K562 (cell line): ENCODE data around the gene FGL2.
"Not testable (repeated sequence)": the region's sequence is repeated elsewhere in the genome, so short reads cannot be mapped to it uniquely, and the experiment has no call there.

Source experiments
- EWSR1 ChIP-seq: fragments of 450-650 bp; IDR thresholded peaks from 2 replicates; pipeline ENCODE4 v1.6.1; 2018; ENCODE audit warnings: borderline replicate concordance, mild to moderate bottlenecking, low read depth, moderate library complexity; ENCODE audit not compliant: partially characterized antibody
- EZH2 ChIP-seq: IDR thresholded peaks from 2 replicates; pipeline ENCODE4 v1.6.1; 2012; ENCODE audit warnings: low read depth, mild to moderate bottlenecking, inconsistent platforms, low read length, borderline replicate concordance
- ZNF121 ChIP-seq: sonication (generic); formaldehyde crosslinking; conservative IDR thresholded peaks from 2 replicates; pipeline ENCODE4 v1.8.0; 2022; ENCODE audit warnings: missing genetic modification reagents
- ZSCAN32 ChIP-seq: fragments of 450-650 bp; formaldehyde crosslinking; IDR thresholded peaks from 2 replicates; pipeline ENCODE4 v1.4.0; 2020; ENCODE audit warnings: mild to moderate bottlenecking, moderate library complexity

DNA sequence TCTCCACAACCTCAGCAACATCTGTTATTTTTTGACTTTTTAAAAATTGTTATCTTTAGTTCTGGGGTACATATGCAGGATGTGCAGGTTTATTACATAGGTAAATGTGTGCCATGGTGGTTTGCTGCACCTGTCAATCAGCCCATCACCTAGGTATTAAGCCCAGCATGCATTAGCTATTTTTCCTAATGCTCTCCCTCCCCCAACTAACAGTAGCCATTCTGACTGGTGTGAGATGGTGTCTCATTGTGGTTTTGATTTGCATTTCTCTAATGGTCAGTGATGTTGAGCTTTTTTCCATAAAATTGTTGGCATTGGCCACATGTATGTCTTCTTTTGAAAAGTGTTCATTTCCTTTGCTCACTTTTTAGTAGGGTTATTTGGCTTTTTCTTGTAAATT is 29.2 kb upstream of the FGL2 start:
- not testable (repeated sequence) for TF ChIP-seq ZNF121 (CRISPR knock-in tag); ZSCAN32 (CRISPR knock-in tag); EWSR1; EZH2
